Esophagus muscularis mucosa (tissue), 4 donors: ENCODE results near the gene GIPC2.

Experiments used
- EP300 ChIP-seq: sonication (generic); formaldehyde crosslinking; IDR thresholded peaks from one replicate; pipeline ENCODE4 v1.6.1; 2017; ENCODE audit warnings: antibody characterized with exemption
- POLR2A ChIP-seq: fragments of 450-650 bp; IDR thresholded peaks from one replicate; pipeline ENCODE4 v1.6.1; 2017; ENCODE audit warnings: antibody characterized with exemption, moderate library complexity, mild to moderate bottlenecking, low read depth
- POLR2AphosphoS5 ChIP-seq, 2 donors: sonication (generic); formaldehyde crosslinking; IDR thresholded peaks; one replicate each; pipeline ENCODE4 v1.6.1; 2017; ENCODE audit warnings: antibody characterized with exemption in 2 of 2
- TF ChIP-seq, protein P1 (sequence below), 3 experiments: fragments of 200-600 bp in 2 of 3; fragments of 450-650 bp in 1 of 3; sonication (generic) in 2 of 3; IDR thresholded peaks; one replicate each; pipeline ENCODE4 v1.5.1; 2017 to 2019; ENCODE audit warnings: antibody characterized with exemption in 3 of 3, mild to moderate bottlenecking in 2 of 3, moderate library complexity in 1 of 3

DNA sequence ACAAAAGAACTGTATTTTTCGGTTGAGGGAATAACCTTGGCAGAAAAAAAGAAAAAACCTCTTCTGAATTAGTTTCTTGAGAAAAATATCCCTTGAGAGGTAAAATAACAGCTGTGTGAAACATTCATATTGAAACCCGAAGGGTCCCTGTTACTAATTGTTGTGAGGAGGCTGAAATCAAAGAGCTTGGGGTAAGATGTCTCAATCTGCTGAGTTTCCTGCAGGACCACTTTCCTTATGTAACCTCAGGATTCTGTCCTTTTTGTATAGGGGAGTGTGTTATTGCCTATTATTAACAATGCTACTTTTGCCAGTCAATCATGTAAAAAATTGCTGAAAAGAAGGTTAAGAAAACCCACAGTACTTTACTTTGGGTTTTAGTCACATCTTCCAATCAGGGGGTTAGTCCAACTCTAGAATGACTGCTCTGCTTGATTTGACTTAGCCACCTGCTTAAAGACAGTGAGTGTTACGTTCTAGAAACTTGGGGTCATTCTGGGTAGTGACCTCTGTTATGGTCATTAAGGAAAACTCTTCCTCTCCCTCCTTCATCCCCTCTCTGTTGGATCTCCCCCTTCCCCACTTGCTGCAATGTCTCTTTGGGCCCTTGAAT, 138.8 kb downstream of the GIPC2 start:
- TF ChIP-seq, protein P1, sequence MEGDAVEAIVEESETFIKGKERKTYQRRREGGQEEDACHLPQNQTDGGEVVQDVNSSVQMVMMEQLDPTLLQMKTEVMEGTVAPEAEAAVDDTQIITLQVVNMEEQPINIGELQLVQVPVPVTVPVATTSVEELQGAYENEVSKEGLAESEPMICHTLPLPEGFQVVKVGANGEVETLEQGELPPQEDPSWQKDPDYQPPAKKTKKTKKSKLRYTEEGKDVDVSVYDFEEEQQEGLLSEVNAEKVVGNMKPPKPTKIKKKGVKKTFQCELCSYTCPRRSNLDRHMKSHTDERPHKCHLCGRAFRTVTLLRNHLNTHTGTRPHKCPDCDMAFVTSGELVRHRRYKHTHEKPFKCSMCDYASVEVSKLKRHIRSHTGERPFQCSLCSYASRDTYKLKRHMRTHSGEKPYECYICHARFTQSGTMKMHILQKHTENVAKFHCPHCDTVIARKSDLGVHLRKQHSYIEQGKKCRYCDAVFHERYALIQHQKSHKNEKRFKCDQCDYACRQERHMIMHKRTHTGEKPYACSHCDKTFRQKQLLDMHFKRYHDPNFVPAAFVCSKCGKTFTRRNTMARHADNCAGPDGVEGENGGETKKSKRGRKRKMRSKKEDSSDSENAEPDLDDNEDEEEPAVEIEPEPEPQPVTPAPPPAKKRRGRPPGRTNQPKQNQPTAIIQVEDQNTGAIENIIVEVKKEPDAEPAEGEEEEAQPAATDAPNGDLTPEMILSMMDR (IDR thresholded peaks at IDR 0.05), result no peak
- no peak for TF ChIP-seq POLR2AphosphoS5 (IDR thresholded peaks at IDR 0.05)
- no peak for TF ChIP-seq EP300
- TF ChIP-seq POLR2A, result no peak
